VCaP (cell line): ENCODE results near the gene ERBIN.
"Not testable (repeated sequence)": the region's sequence is repeated elsewhere in the genome, so short reads cannot be mapped to it uniquely, and the experiment has no call there.

Experiments
- H3K27ac ChIP-seq: fragments of 450-650 bp; 2 replicates; pipeline ENCODE4 v1.5.1; 2017
- TF ChIP-seq, protein P1 (sequence below): fragments of 450-650 bp; conservative IDR thresholded peaks from 2 replicates; pipeline ENCODE4 v1.5.1; 2017; ENCODE audit warnings: mild to moderate bottlenecking, moderate library complexity

Gene ERBIN

DNA sequence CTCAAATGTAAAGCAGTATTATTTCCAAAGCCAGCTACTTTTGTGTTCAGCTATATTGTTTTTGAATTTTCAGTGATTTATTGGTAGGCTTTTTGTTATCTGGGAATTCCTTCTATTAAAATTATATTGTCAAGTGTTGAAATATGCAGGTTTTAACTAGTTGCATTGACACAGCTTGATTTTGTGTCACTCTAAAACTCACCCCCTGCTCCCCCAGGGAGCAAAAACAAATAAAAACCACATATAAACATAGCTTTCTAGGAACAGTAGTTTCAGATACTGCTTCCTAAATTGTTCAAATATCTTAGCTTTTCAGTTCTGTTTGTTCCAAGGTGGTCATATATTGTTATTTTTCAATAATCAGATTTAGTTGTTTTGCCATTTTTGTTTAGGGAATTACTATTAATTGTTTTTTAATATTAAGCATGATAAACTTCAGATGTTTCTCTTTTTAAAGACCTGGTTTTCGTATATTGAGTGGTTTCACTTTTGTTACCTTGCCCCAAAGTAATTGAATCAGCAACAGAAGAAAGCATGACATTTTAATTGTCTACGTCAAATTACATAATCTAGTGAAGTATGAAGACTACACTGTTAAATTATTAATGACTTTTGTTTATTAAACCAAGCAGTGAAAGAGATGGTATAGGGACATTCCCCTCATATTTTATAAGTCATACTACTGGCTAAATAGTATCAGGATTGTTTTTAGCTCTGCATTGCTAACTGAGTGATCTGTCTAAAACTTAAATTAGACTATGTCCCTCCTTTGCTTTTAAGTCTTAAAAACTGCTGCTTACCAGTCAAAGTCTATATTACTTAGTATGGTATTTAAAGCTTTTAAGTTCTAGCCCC, 43.4 kb downstream of the ERBIN start:
- no peak overlapping the region for H3K27ac ChIP-seq
- TF ChIP-seq, protein P1, sequence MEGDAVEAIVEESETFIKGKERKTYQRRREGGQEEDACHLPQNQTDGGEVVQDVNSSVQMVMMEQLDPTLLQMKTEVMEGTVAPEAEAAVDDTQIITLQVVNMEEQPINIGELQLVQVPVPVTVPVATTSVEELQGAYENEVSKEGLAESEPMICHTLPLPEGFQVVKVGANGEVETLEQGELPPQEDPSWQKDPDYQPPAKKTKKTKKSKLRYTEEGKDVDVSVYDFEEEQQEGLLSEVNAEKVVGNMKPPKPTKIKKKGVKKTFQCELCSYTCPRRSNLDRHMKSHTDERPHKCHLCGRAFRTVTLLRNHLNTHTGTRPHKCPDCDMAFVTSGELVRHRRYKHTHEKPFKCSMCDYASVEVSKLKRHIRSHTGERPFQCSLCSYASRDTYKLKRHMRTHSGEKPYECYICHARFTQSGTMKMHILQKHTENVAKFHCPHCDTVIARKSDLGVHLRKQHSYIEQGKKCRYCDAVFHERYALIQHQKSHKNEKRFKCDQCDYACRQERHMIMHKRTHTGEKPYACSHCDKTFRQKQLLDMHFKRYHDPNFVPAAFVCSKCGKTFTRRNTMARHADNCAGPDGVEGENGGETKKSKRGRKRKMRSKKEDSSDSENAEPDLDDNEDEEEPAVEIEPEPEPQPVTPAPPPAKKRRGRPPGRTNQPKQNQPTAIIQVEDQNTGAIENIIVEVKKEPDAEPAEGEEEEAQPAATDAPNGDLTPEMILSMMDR = no peak

DNA sequence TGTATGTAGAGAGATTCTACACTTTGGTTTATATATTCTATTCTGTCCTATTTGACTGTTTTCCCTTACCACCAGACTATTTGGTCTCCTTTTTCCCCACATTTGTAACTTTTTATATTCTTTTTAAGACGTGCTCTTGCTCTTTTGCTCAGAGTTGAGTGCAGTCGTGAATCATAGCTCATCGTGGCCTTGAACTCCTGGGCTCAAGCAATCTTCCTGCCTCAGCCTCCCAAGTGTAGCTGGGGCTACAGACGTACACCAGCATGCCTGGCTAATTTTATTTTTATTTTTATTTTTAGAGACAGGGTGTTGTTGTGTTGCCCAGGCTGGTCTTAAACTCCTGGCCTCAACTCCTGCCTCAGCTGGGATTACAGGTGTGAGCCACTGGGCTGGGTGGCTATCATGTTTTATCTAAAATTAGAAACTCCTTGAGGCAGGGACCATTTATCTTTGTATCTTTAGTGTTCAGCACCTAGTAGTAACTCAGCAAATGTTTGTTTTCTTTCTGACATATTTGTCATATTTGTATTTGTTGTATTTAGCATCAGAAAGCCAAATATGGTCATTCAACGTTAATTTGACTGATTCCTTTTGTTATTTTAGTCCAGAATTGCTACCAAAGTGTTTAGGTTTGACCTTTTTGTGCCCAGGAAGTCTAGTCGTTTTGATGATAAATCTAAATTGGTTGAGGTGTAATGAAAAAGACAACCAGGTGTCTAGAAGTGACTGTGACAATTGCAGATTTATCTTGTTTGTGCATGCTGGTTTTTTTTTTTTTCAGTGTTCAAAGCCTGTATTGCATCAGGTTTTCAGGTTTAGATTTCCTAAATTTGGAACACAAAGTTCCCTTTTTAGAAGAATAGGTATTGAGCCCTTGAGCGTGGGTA, 44.3 kb downstream of the ERBIN start:
- H3K27ac ChIP-seq = no peak overlapping the region
- TF ChIP-seq, protein P1 = no peak

DNA sequence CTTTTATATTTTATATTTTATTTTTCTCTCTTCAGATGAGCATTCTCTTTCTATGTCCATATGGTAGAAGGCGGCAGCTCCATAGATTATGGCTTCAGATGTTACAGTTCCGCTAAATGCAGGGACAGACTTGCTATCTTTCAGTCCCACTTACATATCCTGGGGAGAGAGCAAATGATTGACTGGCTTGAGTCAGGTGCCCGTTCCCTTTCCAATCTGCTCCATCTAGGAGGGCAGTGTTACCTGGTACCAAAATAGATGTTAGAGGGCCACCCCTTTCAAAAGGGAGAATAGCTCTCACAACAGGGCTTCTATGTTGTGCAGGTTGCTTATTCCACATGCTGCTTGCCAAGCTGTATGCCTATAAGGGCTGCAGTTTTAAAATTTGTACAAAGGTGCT, 45.3 kb downstream of the ERBIN start:
- TF ChIP-seq, protein P1 = no peak
- H3K27ac ChIP-seq = no peak overlapping the region

DNA sequence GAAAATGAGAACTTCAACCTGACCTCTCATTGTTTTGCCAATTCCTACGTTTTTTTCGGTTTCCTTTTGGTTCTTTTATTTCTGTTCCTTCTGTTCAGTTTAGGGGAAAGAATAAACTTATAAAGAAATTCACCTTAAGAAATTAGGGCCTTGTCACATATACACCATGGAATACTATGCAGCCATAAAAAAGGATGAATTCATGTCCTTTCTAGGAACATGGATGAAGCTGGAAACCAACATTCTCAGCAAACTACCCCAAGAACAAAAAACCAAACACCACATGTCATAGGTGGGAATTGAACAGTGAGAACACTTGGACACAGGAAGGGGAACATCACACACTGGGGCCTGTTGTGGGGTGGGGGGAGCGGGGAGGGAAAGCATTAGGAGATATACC, 46.5 kb downstream of the ERBIN start:
- not testable (repeated sequence) for H3K27ac ChIP-seq

DNA sequence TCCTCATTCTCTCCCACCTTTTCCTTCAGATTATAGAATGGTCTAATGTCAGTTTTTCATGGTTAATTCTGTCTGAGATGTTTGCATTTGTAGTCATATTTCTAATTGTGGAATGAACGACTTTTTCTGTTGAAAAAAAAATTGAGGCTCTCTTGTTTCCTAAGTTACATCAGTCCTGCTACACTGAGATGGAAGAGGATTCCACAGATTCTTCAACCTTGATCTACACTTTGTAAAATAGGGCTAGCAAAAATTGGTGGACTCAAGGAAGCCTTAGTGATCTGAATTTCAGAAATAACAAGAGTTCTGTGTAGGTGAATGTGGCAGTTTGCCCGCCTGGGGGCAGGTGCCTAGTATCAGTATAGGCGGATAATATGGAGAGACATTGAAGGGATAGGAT, 51.9 kb downstream of the ERBIN start:
- TF ChIP-seq, protein P1 = no peak
- no peak overlapping the region for H3K27ac ChIP-seq

DNA sequence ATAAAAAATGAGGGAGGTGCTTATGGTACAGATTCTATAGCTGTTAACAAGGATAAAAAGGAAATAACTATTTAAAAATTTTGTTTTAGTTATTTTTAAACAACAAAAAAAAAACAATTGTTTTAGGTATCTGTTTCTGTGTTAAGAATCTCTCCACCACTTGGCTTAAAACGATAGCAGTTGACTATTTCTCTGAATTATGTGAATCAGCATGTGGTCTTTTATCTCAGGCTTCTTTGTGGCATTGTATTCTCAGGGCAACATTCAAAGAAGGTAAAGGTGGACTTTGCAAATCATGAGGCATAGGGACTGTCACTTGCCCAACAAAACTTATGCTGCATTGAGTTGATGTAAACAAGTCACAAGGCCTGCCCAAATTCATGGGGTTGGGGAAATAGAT, 55.2 kb downstream of the ERBIN start:
- TF ChIP-seq, protein P1 = no peak
- H3K27ac ChIP-seq = no peak overlapping the region

DNA sequence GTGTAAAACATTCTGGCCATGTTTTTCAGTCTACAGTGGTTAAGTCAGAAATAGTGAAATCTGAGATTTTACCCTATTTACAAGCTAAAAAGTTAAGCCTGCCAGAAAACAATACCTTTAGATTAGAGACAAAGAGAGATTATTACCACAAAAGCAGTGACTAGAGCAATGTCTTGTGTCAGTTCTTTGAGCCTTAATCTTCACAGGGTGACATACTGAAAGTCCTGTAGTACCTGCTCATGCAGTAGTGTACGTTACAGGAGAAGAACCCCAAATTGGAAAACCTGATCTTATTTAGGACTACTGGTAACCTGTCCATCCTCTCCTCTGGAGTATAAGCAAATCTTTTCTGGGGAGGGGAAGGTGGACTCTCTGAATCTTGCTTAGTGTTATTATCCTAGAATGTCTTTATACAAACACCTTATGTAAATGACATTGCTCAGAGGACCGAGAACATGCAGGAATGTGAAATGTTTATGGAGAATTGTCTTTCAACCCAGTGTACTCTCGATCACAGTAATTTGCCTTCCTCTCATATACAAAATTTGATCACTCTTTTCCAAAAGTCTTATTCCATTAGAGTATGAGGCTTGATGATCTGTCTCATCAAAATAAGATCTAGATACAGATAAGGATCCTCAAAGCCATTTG, 55.7 kb downstream of the ERBIN start:
- H3K27ac ChIP-seq = no peak overlapping the region

More for the DNA sequence above, 55.7 kb downstream of the ERBIN start:
- TF ChIP-seq, protein P1 = no peak
